ENCODE results near the gene BRD4. TPM values are rescaled to one million over a fixed set of nuclear protein-coding genes. Genes with fewer than 3 reads are reported as not detected.

BRD4 gene
- total RNA-seq, 1 donor, result 26.3 TPM

DNA sequence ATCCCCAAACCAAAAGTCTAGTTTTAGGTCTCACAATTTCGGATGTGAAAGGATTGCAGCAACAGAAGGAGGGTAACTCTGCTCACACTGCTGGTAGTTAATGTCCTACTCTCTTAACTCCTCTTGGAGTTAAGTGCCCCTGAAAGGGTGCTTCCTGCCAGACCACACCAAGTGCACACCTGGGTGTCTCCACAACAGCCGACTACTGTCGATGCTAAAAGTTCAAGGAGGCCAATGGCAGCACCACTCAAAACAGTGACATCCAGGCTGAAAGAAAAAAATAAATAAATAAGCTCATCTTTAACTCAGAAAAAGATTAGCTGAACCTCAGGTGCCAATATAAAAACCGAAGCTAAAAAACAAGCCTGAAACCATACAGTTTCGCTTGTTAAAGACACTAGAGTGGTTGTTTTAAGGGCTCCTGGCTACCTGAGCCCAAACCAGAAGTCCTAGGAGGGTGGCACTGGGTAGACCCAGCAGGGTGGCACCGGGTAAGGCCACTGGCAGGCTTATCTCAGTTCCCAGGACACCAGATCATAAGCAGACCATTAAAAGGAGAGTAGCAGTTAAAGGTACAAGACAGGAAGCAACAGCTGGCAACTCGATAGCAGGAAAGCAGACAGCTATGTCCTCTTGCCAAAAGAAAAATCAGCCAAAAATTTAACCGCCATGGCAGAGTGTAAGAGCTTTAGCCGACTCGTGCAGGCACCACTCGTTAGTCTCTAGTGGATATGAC, 39.3 kb downstream of the BRD4 start:
- H3K4me3 ChIP-seq (ENCODE audit: low read depth, low read length), result peak overlapping the region; percentile 10
- TF ChIP-seq, protein P1, sequence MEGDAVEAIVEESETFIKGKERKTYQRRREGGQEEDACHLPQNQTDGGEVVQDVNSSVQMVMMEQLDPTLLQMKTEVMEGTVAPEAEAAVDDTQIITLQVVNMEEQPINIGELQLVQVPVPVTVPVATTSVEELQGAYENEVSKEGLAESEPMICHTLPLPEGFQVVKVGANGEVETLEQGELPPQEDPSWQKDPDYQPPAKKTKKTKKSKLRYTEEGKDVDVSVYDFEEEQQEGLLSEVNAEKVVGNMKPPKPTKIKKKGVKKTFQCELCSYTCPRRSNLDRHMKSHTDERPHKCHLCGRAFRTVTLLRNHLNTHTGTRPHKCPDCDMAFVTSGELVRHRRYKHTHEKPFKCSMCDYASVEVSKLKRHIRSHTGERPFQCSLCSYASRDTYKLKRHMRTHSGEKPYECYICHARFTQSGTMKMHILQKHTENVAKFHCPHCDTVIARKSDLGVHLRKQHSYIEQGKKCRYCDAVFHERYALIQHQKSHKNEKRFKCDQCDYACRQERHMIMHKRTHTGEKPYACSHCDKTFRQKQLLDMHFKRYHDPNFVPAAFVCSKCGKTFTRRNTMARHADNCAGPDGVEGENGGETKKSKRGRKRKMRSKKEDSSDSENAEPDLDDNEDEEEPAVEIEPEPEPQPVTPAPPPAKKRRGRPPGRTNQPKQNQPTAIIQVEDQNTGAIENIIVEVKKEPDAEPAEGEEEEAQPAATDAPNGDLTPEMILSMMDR (IDR thresholded peaks at IDR 0.05; ENCODE audit: insufficient read depth, low read depth, low read length), result no peak
- peak; percentile 62 for DNase-seq (ENCODE audit: low read depth)

DNA sequence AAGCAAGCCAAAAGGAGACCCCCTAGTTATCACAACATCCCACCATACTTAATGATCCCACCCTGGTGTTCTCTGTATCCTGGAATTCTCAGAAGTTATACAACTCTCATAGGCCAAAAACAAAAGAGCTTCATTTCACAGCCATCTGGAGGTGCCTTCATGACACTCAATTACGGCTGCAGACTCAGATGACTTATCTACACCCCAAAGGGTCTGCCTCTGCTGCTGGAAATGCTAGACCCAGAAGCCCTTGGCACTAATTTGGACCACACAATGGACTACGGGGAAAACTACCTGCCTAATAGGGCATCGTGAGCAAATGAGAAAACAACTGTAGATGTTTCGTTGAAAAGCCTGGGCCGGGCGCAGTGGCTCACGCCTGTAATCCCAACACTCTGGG, 40.2 kb downstream of the BRD4 start:
- no peak overlapping the region for H3K4me3 ChIP-seq (ENCODE audit: low read depth, low read length)
- no peak for DNase-seq (ENCODE audit: low read depth)
- TF ChIP-seq, protein P1 (IDR thresholded peaks at IDR 0.05; ENCODE audit: insufficient read depth, low read depth, low read length), result no peak

DNA sequence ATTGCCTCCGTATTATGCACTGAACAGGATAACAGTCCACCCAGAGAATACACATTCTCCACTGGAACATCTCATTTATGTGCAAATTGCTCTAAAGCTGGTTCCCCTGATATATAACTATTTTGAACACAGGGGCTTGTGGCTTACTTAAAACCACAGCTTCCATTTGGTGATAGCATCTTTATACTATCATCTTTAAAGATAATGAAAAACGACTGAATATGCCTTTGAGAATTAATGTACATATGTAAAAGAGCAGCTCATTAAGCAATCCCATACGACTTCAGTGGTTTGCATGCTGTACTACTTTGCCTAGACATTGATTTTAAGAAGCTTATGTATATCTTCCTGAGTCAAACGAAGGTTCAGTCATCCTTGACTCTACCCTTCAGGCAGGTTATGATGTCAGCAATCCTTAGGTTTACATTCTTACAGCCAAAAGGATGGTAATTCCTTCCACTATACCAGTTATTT, 40.8 kb downstream of the BRD4 start:
- TF ChIP-seq, protein P1 (IDR thresholded peaks at IDR 0.05; ENCODE audit: insufficient read depth, low read depth, low read length), result no peak
- peak; percentile 77 for DNase-seq (ENCODE audit: low read depth)
- no peak overlapping the region for H3K4me3 ChIP-seq (ENCODE audit: low read depth, low read length)

DNA sequence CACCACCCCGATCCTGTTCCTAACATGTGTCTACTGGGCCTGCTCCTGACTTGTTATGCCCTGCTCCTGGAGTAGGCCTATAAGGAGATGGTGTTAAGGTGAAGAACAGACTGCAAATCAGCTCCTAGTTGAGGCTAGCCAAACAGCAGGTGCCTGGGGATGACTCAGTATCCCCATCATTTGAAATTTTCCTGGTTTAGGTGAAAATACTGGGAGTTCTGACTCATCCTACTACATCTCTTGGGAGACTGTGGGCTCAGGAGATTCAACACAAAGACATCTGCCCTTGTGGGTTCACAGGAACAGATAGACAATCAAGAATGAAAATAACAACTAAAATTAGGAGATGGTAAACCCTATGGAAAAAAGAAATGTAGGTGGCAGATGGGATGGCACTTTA, 41.2 kb downstream of the BRD4 start:
- TF ChIP-seq, protein P1 (IDR thresholded peaks at IDR 0.05; ENCODE audit: insufficient read depth, low read depth, low read length), result no peak
- peak; percentile 67 for DNase-seq (ENCODE audit: low read depth)

DNA sequence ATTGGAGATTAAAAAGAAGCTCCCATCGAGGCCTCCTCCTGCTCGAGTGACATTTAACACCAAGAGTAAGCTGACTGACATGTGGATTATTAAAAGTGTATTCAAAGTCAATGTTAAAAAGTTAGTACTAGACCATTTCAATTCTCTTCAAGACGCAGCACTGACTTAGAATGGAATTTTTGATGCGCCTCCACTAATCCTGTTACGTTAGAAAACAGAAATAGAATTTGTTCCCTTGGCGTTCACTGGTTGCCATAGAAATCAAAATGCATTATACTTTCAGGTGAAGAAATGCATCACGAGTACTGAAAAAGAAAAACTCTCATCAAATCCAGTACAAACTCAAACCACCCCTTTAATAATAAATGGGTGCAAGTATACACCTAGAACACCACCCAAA, 42.2 kb downstream of the BRD4 start:
- TF ChIP-seq, protein P1 (IDR thresholded peaks at IDR 0.05; ENCODE audit: insufficient read depth, low read depth, low read length), result no peak
- H3K4me3 ChIP-seq (ENCODE audit: low read depth, low read length), result no peak overlapping the region
- DNase-seq (ENCODE audit: low read depth), result no peak

More for the DNA sequence above, 41.2 kb downstream of the BRD4 start:
- no peak overlapping the region for H3K4me3 ChIP-seq (ENCODE audit: low read depth, low read length)

DNA sequence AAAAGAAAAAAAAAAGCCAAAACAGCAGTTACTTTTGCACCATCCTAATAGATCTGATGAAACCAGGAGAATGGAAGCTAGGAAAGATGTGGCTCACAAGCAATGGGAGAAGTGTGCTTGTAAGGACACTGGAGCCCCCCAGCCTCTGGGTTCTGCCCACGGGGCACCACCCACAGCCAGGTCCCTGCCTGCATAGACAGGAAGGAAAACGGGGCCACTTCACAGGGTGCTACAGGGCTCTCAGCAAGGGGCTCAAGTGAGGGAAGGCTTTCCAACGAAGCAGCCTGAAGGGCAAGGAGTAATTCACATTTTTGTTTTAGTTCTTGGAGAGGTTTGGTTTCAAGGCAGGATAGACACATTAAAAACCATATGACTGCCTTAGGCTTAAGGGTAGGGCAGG, 42.7 kb downstream of the BRD4 start:
- DNase-seq (ENCODE audit: low read depth), result no peak
- TF ChIP-seq, protein P1 (IDR thresholded peaks at IDR 0.05; ENCODE audit: insufficient read depth, low read depth, low read length), result no peak
- no peak overlapping the region for H3K4me3 ChIP-seq (ENCODE audit: low read depth, low read length)

Data from fibroblast of villous mesenchyme (primary cell).